ENCODE results near the gene NUP62. TPM values are rescaled to one million over a fixed set of nuclear protein-coding genes. Genes with fewer than 3 reads are reported as not detected.
A peak's percentile ranks its signal among the peaks of the same experiment; 100 is the strongest.

Gene NUP62
- polyA plus RNA-seq, 1 of the 3 experiments (the other 2 are of a cell fraction): 16.2 TPM

DNA sequence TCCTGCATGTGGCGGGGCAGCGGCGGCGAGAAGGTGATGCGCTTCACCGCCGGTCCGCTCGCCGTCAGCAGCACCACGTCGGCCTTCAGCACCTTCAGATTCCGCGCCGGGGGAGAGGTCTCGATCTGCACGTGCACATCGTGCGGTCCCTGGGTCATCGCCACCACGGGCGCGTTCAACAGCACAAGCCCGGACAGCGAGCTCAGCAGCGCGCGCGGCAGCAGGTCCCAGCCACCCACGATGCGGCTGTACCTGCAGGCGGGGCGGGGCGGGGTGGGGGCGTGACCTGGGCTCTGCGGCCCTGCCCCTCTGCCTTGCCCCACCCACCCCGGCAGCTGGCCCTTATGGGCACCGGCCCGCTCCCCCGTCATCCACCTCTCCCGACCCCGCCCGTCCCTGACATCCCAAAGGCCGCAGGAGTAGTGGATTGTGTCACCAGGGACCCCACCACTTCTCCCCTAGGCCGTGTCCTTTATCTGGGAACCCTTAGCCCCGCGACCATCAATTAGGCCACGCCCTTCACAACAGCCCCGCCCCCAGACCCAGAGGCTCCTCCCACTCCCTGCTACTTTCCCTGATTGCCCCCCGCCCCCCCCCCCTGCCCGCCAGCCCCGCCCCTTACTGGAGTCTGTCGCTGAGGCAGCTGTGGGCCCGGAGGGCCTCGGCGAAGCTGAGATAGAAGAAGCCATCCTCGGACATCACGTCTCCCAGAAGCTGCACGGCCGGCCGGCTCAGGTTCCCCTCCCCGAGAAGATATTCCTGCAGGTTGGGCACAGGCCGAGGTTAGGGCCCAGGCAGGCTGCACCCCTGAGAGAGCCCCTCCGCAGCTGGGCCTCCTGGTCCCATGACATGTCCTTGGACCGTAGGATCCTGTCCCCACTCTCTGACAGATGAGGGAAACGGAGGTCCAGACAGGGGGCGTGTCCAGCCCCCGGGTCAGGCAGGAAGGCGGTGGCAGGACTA lies 38.7 kb downstream of the NUP62 start:
- peaks cover 0 to 13% of the 10 kb centered on the region in 2 experiments; a peak in 1 of 4 replicates for H3K4me1 ChIP-seq (ENCODE audit: control insufficient read depth in 1 of 2, insufficient read depth in 2 of 2, low read depth in 1 of 2, low read length in 1 of 2)
- 38% methylated on average over 25 of the region's 69 CpGs for WGBS (ENCODE audit: low lambda C conversion rate)
- no peak overlapping the region for H3K9ac ChIP-seq
- H3K27me3 ChIP-seq (ENCODE audit: insufficient read depth): no peaks in the 10 kb centered on the region
- H3F3A ChIP-seq (replicated peaks; ENCODE audit: insufficient read depth): peaks cover 8% of the 10 kb centered on the region
- peak overlapping the region; percentile 47 for H3K4me2 ChIP-seq
- peaks cover 0 to 4% of the 10 kb centered on the region in 2 experiments for H3K36me3 ChIP-seq (replicated peaks in 1 of 2; ENCODE audit: control insufficient read depth in 1 of 2, insufficient read depth in 2 of 2, low read length in 1 of 2)
- H4K20me1 ChIP-seq (ENCODE audit: insufficient read depth): no peaks in the 10 kb centered on the region
- no peaks in the 10 kb centered on the region for H3K79me2 ChIP-seq (ENCODE audit: insufficient read depth)
- ChIA-PET POLR2A (interaction anchor here (0.7 to 1.8 kb wide), 5 partner anchors 9 to 214 kb away, joined by 3 to 9 read pairs (median 3); partner anchors contain the start of genes AKT1S1, ATF5, NUP62 and TBC1D17), CTCF (interaction anchor here (0.6 to 1.6 kb wide), 15 partner anchors 9 to 90 kb away, joined by 3 to 12 read pairs (median 4); partner anchors contain the start of genes AKT1S1, ATF5, NUP62 and TBC1D17)
- no peaks in the 10 kb centered on the region for H3K9me3 ChIP-seq
- no peak overlapping the region for H2AFZ ChIP-seq (ENCODE audit: low read depth)
- H3K4me3 ChIP-seq (ENCODE audit: low read depth in 2 of 2, low read length in 1 of 2): peak overlapping the region; percentile 33 to 43; a peak in 2 of 4 replicates
- peak; percentile 93 for DNase-seq
- TF ChIP-seq SIN3A (IDR thresholded peaks at IDR 0.05; ENCODE audit: borderline replicate concordance, low read depth, low read length) (no peak), USF1 (IDR thresholded peaks at IDR 0.05; ENCODE audit: borderline replicate concordance, low read depth) (no peak), PBX3 (IDR thresholded peaks at IDR 0.05) (no peak), CHD2 (IDR thresholded peaks at IDR 0.05; ENCODE audit: low read length, partially characterized antibody) (no peak), POLR2AphosphoS5 (IDR thresholded peaks at IDR 0.05; ENCODE audit: low read depth, low read length) (no peak), SMC3 (IDR thresholded peaks at IDR 0.05; ENCODE audit: low read depth, low read length) (no peak), GATA2 (CRISPR knock-in tag; IDR thresholded peaks at IDR 0.05) (no peak), RXRA (IDR thresholded peaks at IDR 0.05; ENCODE audit: borderline replicate concordance, low read depth) (no peak)
- H3K27ac ChIP-seq (ENCODE audit: low read depth in 2 of 2, low read length in 1 of 2): peak overlapping the region in 1 of 2 experiments; percentile 44; a peak in 1 of 4 replicates
- H3K9me2 ChIP-seq: no peaks in the 10 kb centered on the region

- Histone ChIP-seq H3K4me2 (peak overlapping the region; percentile 47), H3K79me2 (ENCODE audit: insufficient read depth) (no peaks in the 10 kb centered on the region), H4K20me1 (ENCODE audit: insufficient read depth) (no peaks in the 10 kb centered on the region), H3K27me3 (ENCODE audit: insufficient read depth) (no peaks in the 10 kb centered on the region), H3K9me2 (no peaks in the 10 kb centered on the region), H2AFZ (ENCODE audit: low read depth) (no peak overlapping the region), H3K9me3 (no peaks in the 10 kb centered on the region), H3F3A (replicated peaks; ENCODE audit: insufficient read depth) (peaks cover 10% of the 10 kb centered on the region), H3K27ac (ENCODE audit: low read depth in 2 of 2, low read length in 1 of 2) (no peak overlapping the region; a peak in 1 of 4 replicates), H3K4me1 (ENCODE audit: control insufficient read depth in 1 of 2, insufficient read depth in 2 of 2, low read depth in 1 of 2, low read length in 1 of 2) (peaks cover 0 to 13% of the 10 kb centered on the region in 2 experiments; a peak in 1 of 4 replicates), H3K4me3 (ENCODE audit: low read depth in 2 of 2, low read length in 1 of 2) (peak overlapping the region; percentile 33 to 43; a peak in 2 of 4 replicates), H3K9ac (no peak overlapping the region), H3K36me3 (replicated peaks in 1 of 2; ENCODE audit: control insufficient read depth in 1 of 2, insufficient read depth in 2 of 2, low read length in 1 of 2) (peaks cover 0 to 4% of the 10 kb centered on the region in 2 experiments)
- CTCF ChIA-PET: interaction anchor here (0.8 to 1.6 kb wide), 14 partner anchors 9 to 89 kb away, joined by 3 to 12 read pairs (median 4); partner anchors contain the start of genes AKT1S1, ATF5, NUP62 and TBC1D17
- POLR2A ChIA-PET: interaction anchor here (1.0 to 1.8 kb wide), 2 partner anchors 9 to 13 kb away, joined by 3 to 9 read pairs; partner anchors contain the start of genes AKT1S1 and TBC1D17
- peak; percentile 82 for DNase-seq
- WGBS (ENCODE audit: low lambda C conversion rate): 45% methylated on average over 53 of the region's 71 CpGs
- TF ChIP-seq JUND (IDR thresholded peaks at IDR 0.05) (no peak), CTCF (IDR thresholded peaks at IDR 0.05) (peak; percentile 61), FOXJ3 (CRISPR knock-in tag; IDR thresholded peaks at IDR 0.05) (0 out of 2 replicates have a peak, but pooled peaks have one; percentile 35), PBX3 (IDR thresholded peaks at IDR 0.05) (no peak), RFX5 (IDR thresholded peaks at IDR 0.05; ENCODE audit: low read length) (no peak), MAX (IDR thresholded peaks at IDR 0.05; ENCODE audit: low read depth) (peak; percentile 96)
Measured at GRCh38 chr19:49889687-49890348, 39.5 kb downstream of the NUP62 start.

Measured in SK-N-SH (cell line).